Choroid plexus epithelial cell (primary cell): Measurements from ENCODE around the gene DIP2C.

Experiments used
- DNase-seq: peaks from one replicate; pipeline ENCODE4 v3.0.0-alpha.2; 2010; ENCODE audit warnings: low read depth
- H3K4me3 ChIP-seq: 2 replicates; pipeline ENCODE4 v1.5.1; 2011; ENCODE audit warnings: low read depth, mild to moderate bottlenecking, control low read depth, low read length, moderate library complexity
- TF ChIP-seq, protein P1 (sequence below): conservative IDR thresholded peaks from 2 replicates; pipeline ENCODE4 v1.5.1; 2011; ENCODE audit warnings: low read depth, mild to moderate bottlenecking, control low read depth, inconsistent platforms, low read length, moderate library complexity

Gene DIP2C

DNA sequence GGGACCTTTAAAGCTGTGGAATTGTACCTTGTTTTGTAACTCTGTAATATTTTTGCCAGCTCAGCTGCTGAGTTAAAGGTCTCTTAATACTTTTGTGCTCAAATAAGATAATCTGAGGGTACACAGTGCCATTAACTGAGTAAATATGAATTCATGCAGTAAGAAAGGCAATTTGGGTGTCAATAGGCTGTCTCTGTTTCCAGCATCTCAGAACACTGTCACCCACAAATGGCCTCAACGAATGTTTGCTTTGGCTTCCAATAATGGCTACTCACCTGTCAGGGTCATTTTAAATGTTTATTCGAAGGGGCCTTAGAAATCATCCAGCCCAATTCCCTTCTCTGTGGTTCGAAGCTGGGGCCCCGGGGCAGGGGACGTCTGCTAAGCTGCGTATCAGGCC is 328.8 kb downstream of the DIP2C start:
- TF ChIP-seq, protein P1, sequence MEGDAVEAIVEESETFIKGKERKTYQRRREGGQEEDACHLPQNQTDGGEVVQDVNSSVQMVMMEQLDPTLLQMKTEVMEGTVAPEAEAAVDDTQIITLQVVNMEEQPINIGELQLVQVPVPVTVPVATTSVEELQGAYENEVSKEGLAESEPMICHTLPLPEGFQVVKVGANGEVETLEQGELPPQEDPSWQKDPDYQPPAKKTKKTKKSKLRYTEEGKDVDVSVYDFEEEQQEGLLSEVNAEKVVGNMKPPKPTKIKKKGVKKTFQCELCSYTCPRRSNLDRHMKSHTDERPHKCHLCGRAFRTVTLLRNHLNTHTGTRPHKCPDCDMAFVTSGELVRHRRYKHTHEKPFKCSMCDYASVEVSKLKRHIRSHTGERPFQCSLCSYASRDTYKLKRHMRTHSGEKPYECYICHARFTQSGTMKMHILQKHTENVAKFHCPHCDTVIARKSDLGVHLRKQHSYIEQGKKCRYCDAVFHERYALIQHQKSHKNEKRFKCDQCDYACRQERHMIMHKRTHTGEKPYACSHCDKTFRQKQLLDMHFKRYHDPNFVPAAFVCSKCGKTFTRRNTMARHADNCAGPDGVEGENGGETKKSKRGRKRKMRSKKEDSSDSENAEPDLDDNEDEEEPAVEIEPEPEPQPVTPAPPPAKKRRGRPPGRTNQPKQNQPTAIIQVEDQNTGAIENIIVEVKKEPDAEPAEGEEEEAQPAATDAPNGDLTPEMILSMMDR: no peak

DNA sequence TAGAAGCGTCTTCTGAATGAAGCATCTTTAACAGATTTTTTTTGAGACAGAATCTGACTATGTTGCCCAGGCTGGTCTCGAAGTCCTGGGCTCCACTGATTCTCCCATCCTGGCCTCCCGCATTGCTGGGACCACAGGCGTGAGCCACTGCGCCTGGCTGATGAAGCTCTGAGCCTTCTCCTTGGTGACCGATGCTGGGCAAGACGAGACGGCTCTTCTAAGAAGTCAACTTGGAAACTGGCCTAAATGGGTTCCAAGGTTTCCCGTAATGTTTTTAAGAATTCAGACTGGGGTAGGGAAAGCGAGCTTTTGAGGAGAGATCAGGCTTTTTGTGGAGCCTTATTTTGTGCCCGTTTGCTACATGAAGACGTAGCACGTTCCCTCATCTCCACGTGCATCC is 329.7 kb downstream of the DIP2C start:
- no peak overlapping the region for H3K4me3 ChIP-seq
- TF ChIP-seq, protein P1: no peak
- no peak for DNase-seq

More for the DNA sequence above, 328.8 kb downstream of the DIP2C start:
- no peak overlapping the region for H3K4me3 ChIP-seq
- DNase-seq: no peak

DNA sequence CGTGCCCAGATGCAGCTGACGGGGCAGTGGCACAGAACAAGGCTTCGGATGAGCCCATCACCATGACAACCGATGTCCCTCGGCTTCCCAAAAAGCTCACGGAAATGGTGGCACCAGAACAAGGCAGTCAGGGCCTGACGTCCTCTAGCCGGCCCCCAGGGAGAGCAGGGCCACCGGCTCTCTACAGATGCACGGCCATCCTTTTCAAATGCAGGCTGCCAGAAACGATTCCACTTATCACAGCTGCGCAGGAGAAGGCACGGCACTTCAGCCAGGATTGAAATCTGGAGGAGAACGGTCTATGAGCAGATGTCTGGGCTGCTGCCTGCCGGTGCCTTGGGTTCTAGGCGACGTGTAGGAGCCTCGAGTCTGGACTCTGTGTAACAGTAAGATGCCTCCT is 330.4 kb downstream of the DIP2C start:
- no peak for DNase-seq
- no peak overlapping the region for H3K4me3 ChIP-seq
- TF ChIP-seq, protein P1: no peak

DNA sequence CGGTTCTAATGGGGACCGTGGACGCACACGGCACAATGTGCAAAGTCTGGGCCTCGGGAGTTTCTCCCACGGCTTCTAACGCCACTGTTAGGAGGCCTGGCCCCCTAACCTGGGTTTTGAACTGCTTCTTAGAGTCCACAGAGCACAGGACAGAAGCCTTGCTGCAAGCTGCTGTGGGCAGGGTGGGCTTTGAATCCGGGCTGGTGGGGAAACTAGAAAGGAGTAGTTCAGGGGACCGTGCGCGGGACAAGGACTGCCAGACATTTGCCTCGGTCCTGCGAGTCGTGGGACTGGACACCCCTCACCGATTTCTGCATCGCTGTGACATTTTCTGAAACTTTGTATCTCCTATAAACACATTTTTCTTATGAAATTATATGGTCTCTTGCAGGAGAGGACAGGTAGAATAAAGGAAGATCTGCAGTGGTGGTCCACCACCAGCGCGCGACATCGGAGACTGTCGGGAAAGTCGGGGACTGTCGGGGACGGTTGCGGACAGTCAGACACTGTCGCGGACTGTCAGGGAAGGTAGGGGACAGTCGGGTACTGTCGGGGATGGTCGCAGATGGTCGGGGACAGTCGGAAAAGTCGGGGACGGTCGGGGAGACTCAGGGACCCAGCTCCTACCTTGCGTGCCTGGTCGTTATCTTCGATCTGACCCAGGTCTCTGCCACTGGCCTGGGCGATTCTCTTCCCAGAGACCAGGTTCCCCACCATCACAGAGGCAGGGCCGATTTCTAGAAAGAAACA is 332.1 kb downstream of the DIP2C start:
- no peak for DNase-seq
- TF ChIP-seq, protein P1: no peak
- no peak overlapping the region for H3K4me3 ChIP-seq

DNA sequence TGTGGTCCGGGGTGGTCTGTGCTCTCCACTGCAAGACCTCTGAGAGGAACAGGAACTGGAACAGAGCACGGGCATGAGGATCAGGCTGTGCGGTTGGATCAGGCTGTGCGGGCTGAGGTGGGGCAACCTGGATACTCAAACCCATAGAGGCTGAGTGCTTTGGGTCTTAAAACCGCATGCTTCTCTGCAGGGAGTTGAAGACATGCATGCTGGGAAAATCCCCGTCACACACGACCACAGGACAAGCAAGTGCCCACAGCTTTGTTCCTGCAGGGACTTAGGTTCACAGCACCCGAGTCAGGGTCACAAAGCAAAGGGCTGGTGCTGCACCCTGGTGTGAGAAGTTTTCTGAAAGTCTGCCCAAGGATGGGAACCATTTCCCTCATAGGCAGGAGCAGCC is 333.0 kb downstream of the DIP2C start:
- no peak overlapping the region for H3K4me3 ChIP-seq
- no peak for DNase-seq
- TF ChIP-seq, protein P1: no peak

DNA sequence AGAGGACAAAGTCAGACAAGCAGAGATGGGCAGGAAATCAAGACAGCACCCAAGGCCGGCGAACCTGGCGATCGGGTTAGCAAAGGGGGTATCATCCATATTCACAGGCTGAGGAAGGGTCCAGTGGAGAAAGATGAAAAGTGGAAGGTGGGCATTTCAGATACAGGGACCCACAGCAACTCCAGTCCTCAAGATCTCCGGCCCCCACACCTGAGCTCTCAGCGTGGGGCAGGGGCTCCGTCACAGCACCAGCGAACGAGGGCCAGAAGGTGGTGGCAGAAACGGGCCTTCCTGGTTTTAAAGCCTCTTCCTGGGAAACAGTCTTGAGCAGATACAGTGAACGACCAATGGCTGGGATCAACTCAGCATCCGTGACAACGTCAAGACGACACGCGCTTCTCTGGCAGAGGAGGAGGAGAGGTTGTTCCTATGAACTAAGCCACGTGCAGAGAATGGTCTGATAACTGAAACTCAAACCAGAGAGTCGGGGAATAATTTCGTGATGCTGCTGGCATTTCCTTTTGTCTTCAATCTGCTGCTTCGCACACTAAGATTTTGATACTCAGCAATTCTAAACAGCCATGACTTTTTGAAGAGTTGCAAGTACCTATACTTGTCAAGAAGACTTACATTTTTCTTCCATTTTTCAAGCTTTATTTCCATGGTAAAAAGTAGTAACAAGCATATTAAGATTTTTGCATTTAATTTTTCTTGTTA is 334.4 kb downstream of the DIP2C start:
- H3K4me3 ChIP-seq: no peak overlapping the region
- no peak for DNase-seq
- TF ChIP-seq, protein P1: no peak
